ENCODE results near the gene RANBP3.

Gene RANBP3

DNA sequence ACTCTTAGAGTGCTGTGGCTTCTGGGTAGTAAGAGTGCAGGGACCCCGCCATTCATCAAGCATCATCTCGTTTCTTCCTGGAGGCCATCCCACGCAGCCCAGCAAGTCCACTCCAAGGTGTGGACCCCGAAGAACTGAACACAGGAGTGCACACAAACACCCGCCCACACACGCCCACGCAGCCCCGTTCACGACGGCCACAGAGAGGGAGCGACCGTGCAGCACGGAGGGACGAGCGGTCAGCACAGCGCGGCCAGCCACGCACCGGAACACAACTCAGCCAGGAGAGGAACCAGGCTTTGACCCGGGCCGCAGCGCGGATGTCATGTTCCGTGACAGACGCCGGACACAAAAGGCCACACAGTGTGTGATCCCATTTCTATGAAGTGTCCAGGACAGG, 18.2 kb upstream of the RANBP3 start:
- H3K27ac ChIP-seq: no peak overlapping the region
- TF ChIP-seq, protein P1, sequence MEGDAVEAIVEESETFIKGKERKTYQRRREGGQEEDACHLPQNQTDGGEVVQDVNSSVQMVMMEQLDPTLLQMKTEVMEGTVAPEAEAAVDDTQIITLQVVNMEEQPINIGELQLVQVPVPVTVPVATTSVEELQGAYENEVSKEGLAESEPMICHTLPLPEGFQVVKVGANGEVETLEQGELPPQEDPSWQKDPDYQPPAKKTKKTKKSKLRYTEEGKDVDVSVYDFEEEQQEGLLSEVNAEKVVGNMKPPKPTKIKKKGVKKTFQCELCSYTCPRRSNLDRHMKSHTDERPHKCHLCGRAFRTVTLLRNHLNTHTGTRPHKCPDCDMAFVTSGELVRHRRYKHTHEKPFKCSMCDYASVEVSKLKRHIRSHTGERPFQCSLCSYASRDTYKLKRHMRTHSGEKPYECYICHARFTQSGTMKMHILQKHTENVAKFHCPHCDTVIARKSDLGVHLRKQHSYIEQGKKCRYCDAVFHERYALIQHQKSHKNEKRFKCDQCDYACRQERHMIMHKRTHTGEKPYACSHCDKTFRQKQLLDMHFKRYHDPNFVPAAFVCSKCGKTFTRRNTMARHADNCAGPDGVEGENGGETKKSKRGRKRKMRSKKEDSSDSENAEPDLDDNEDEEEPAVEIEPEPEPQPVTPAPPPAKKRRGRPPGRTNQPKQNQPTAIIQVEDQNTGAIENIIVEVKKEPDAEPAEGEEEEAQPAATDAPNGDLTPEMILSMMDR (conservative IDR thresholded peaks at IDR 0.05): no peak

DNA sequence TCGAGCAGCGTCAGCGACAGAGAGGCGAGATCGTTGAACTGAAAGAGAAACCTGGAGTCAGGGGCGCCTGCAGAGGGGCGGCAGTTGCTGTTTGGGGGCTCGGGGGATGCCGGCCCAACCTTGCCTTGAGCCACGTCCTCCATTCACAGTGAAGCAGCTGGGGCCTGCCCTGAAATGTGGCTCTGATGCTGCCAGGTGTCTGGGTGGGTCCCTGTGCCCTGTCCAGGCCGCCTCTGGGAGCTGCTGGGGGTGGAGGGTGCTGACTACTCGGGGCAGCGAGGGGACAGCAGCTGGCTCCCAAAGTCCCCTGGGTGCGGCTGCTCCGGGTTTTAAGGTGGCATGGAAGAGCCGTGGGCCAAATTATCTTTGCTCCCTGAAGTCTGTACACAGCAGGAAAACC, 17.7 kb upstream of the RANBP3 start:
- no peak overlapping the region; the same call in 1 of the 2 replicates for H3K27ac ChIP-seq
- TF ChIP-seq, protein P1 (conservative IDR thresholded peaks at IDR 0.05): no peak

DNA sequence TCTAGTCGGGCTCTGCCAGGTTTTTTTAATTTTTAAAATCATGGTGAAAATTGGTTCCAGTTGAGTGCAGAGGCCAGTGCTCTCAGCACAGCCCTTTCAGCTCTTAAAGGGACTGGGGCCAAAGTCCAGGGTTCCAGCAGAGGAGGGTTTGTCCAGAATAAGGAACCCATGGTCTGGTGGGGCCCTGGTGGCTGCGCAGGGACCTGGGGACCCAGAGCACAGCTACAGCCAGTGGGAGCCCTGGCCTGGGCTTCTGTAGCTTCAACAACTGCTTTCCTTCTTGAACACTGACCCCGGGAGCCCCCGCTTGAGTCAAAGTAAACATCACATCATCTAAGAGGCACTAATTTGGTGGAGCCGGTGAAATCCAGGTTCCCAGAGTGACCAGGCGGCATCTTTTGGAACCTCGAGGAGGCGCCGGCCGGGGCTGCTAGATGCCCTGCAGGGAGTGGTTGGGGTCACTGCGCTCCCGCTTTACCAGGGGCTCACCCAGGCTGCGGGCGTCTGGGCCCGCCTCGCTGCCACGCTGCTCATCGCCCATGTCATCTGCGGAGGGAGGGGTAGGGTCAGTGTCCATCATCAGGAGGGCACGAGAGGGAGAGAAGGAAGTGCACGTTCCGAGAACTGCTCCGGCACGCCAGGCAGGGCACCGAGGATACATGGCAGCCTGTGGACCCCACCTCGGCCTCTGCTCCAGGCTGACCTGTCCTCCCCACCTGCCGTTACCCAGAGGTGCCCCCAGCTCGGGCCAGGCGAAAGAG, 16.6 kb upstream of the RANBP3 start:
- peak overlapping the region; percentile 63 for H3K27ac ChIP-seq
- TF ChIP-seq, protein P1 (conservative IDR thresholded peaks at IDR 0.05): no peak

GRCh38 chr19:5993648-5994358, 15.9 kb upstream of the RANBP3 start:
- TF ChIP-seq, protein P1 (conservative IDR thresholded peaks at IDR 0.05): no peak

DNA sequence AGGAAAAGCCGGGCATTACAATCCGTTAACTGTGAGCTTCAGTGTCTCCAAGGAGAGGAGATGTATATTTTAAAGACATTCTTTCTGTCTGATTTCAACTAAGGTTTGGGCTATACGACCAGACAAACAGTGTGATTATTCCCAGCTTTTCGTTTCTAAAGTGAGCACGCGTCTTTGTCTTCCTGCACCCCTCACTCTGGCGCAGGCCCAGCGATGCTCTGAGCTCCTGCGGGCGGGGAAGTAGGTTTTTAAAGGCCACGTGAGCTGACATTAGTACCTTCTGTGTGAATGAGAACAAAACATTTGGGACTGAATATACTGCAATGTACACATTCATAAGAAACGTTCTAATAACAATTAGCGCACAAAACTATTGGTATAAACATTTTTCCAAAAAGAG, 15.3 kb upstream of the RANBP3 start:
- peak overlapping the region; percentile 63 for H3K27ac ChIP-seq
- TF ChIP-seq, protein P1 (conservative IDR thresholded peaks at IDR 0.05): no peak

More at GRCh38 chr19:5993648-5994358, 15.9 kb upstream of the RANBP3 start:
- peak overlapping the region; percentile 63 for H3K27ac ChIP-seq

GRCh38 chr19:5992756-5993155, 14.8 kb upstream of the RANBP3 start:
- H3K27ac ChIP-seq: peak overlapping the region; percentile 63
- TF ChIP-seq, protein P1 (conservative IDR thresholded peaks at IDR 0.05): no peak

DNA sequence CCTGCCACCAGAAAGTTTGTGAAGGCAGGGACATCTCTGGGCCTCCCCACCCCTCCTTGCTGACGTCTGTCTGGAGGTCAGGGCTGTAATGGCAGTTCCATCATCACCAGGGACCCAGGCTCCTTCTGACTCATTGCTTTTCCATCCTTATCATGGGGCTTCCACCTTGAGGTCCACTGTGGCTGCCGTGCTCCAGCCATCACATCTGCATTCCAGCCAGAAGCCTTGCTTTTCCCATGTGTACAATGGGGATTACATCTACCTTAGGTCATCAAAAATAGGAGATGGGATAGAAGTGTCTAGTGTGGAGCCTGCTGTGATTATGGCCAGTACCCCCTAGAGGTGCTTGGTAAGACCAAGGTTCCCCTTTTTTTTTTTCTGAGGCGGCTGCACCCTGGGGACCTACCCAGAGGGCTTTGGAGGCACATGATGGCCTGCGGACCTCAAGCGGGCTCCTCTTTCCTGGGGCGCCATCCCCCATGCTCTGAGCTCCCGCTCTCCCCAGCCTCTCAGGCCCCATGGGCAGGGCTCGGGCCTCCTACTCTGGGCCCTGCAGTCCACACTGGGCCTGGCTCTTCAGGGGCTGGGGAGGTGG, 13.4 kb upstream of the RANBP3 start:
- no peak overlapping the region for H3K27ac ChIP-seq
- TF ChIP-seq, protein P1 (conservative IDR thresholded peaks at IDR 0.05): no peak

Measured in VCaP (cell line).